Tibial nerve (tissue), 4 donors: ENCODE data around the gene GRM7.

Source experiments
- CTCF ChIP-seq, 5 experiments: fragments of 200-600 bp in 3 of 5; fragments of 450-650 bp in 2 of 5; sonication (generic) in 3 of 5; IDR thresholded peaks; one replicate each; pipeline ENCODE4 v1.5.1; 2016 to 2019; ENCODE audit warnings: antibody characterized with exemption in 5 of 5, mild to moderate bottlenecking in 3 of 5, moderate library complexity in 2 of 5
- EP300 ChIP-seq, 2 donors: sonication (generic); formaldehyde crosslinking; IDR thresholded peaks; one replicate each; pipeline ENCODE4 v1.6.1; 2017; ENCODE audit warnings: antibody characterized with exemption in 2 of 2, mild to moderate bottlenecking in 1 of 2
- POLR2A ChIP-seq, 2 donors: fragments of 450-650 bp; IDR thresholded peaks; one replicate each; pipeline ENCODE4 v1.6.1; 2017; ENCODE audit warnings: antibody characterized with exemption in 2 of 2, mild to moderate bottlenecking in 2 of 2, moderate library complexity in 2 of 2

GRCh38 chr3:7433073-7433472 lies 572.2 kb downstream of the GRM7 start:
- TF ChIP-seq CTCF (IDR thresholded peaks at IDR 0.05), result no peak
- no peak for TF ChIP-seq POLR2A (IDR thresholded peaks at IDR 0.05)
- no peak for TF ChIP-seq EP300 (IDR thresholded peaks at IDR 0.05)
